GM19463 (cell line): Measurements from ENCODE around the gene RSPH3.
"Not testable (repeated sequence)": the region's sequence is repeated elsewhere in the genome, so short reads cannot be mapped to it uniquely, and the experiment has no call there.

ENCODE experiments used
- ATAC-seq: cut with Tn5 transposase; IDR thresholded peaks from one replicate; pipeline ENCODE4 v1.9.1; 2021; ENCODE audit warnings: mild to moderate bottlenecking, moderate library complexity; ENCODE audit not compliant: unreplicated experiment

The RSPH3 gene, protein sequence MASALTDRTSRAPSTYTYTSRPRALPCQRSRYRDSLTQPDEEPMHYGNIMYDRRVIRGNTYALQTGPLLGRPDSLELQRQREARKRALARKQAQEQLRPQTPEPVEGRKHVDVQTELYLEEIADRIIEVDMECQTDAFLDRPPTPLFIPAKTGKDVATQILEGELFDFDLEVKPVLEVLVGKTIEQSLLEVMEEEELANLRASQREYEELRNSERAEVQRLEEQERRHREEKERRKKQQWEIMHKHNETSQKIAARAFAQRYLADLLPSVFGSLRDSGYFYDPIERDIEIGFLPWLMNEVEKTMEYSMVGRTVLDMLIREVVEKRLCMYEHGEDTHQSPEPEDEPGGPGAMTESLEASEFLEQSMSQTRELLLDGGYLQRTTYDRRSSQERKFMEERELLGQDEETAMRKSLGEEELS

GRCh38 chr6:158999666-159000403 is at the start of gene RSPH3:
Gene RSPH3 (minus strand): TSS chr6:159000202. CDS start chr6:158999550, 652 bp downstream.
- ATAC-seq = peak; percentile 90

DNA sequence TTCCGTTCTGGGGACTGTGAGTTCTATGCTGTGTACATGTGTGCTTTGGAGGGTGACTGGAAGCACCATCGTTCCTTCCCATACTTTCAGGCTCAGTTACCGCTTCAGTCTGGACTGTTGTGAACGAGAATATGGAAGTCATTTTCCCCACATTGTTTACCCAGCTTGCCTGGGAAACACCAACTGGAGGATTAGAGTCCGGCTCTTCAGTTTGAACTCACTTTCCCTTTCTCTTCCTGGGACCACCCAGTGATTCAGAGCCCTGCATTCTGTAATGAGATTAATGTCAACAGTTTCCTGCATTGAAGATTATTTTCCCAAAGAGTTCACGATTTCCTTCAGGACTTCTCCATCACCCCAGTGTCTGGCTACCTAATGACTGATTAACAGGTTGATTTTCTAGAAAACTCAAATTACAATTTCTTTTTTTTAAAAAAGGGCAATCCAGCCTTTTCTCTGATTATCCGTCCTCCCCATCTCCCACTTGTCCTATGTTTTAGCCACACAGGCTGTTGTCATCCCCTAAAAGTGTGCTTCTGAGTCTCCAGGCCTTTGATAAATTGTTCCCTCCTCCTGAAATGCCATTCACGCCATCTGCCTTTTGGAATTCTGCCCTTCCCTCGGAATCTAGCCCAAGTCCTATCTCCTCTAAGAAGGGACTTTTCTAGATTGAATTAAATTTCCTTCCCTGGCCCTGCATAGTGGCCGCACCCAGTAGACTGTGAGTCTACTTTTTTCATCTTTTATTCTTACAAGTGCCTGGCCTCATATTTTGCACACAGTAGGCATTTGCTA is 48.1 kb upstream of the RSPH3 start:
- ATAC-seq = no peak

GRCh38 chr6:159045801-159046200 is 45.8 kb upstream of the RSPH3 start:
- no peak for ATAC-seq

GRCh38 chr6:159044899-159045727 is 45.1 kb upstream of the RSPH3 start, which contains the start of gene TAGAP:
Gene TAGAP (minus strand): TSS chr6:159044991. CDS start chr6:159044146, 845 bp downstream.
- peak; percentile 88 for ATAC-seq

DNA sequence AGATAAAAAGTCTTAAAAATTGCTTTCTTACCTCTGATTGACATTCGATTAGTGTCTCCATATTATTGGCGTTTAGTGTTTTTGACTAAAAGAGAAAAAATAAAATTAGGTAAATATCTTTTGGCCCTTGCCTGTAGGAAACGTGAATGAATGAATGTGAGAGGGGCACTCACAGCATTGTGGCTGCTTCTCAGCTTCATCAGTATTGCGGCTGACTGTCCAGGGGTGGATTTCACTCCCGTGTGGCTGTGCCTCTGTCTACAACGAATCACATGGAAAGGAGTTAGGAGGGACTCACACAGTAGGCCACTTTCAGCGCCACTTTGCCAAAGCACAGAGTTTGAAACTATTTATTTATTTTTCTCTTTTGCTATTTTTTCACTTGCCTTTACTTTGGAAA is 43.9 kb upstream of the RSPH3 start:
- no peak for ATAC-seq

DNA sequence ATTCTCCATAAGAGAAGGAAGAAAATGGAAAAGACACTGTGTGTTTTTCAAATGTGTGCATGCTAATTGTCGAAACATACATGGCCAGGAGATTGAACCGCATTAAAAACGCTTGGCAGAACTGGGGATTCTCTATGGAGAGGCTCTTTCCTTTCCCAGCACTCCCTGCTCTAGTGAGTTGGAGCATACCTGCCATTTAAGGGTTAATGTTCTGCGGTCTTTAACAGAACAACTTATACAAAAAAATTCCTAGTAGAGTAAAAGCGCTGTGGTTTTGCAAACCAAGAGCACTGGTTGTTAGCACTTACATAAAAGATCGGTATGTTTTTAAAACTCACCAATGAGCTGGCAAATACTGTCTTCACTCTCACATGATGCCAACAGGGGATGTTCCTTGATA is 43.2 kb upstream of the RSPH3 start:
- no peak for ATAC-seq

DNA sequence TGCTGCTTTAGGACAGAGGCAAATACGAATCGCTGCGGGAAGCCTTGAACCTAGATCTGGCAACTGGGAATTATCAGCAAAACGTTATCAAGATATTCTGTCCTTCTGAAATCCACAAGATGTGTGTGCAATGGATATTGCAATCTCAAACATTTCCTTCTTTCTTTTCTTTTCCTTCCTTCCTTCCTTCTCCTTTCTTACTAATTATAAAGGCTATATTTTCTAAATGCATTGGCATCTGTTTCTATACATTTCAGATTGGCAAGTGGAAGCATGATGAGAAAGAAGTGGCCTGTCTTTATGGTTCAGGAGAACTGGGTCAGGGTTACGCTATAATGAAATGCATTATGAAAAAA is 42.8 kb upstream of the RSPH3 start:
- no peak for ATAC-seq

GRCh38 chr6:159042003-159042825 is 42.2 kb upstream of the RSPH3 start:
- peak; percentile 28 for ATAC-seq

DNA sequence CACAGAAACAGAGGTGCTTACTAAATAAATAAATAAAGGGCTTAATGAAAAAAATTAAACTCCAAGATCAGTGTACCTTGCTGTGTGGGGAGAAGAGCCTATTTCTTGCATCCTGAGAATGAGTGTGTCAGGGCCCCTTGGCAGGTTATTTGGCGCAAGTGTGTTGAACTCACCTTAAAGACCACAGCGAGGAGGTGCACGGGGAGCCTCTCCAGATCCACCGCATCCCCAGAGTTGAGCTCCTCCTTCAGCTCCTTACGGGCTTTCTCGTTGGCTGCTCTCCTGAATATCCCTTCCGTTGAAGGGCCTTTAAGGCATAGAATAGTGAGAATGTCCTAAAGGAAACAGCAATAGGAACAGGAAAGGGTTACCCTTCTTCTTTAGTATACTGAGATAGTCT is 41.2 kb upstream of the RSPH3 start:
- ATAC-seq = no peak

GRCh38 chr6:159039885-159040258 is 39.9 kb upstream of the RSPH3 start:
- ATAC-seq = no peak

DNA sequence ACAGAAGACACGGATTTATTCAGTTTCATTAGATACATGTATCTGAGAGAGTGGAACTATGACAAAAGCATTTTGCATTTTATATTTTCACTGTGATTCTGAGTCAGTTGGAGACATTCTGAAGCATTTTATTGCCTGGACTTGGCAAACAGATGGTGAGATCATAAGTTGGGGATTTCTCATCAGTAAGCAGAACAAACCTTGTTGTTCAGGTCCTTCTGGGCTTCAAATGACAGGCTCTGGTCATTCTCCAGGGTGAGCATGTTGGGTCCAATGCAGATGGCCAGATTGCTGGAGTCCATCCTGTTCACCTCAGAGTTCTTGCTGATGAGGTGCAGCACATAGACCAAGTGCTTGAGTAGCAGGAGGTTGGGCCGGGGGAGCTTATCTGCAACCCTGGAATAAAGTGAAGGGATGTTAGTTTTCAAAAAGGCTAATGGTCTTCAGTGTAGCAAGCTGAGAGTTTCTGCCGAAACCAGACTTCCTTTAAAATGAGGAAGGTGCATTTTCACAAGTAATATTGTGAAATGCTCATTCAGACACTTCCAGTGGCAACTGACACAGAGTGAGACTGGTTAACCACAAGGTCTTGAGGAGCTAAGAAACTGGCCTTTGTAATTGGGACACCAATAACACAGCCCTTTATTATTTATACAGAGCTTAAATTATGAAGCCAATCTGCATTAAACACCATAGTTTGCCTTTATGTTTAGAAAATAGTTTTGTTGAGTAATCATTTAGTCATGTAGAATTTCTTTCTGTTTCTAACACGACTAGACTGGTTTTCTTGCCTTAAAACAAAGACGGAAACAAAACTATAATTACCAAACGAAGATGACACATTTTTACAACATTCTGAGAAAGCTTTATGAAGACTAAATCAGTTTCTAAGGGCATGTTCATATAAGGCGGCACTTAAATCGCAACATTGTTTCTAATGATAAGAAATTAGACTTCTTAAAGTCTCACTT is 39.2 kb upstream of the RSPH3 start:
- ATAC-seq = peak; percentile 77

DNA sequence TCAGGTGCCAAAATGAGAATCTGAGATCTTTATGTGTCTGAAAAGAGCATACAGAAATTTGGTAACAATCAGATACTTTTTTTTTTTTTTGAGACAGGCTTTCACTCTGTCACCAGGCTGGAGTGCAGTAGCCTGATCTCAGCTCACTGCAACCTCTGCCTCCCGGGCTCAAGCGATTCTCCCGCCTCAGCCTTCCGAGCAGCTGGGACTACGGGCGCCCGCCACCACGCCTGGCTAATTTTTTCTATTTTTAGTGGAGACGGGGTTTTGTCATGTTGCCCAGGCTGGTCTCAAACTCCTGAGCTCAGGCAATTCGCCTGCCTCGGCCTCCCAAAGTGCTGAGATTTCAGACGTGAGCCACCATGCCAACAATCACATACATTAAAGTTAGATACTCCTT is 38.3 kb upstream of the RSPH3 start:
- ATAC-seq = not testable (repeated sequence)

DNA sequence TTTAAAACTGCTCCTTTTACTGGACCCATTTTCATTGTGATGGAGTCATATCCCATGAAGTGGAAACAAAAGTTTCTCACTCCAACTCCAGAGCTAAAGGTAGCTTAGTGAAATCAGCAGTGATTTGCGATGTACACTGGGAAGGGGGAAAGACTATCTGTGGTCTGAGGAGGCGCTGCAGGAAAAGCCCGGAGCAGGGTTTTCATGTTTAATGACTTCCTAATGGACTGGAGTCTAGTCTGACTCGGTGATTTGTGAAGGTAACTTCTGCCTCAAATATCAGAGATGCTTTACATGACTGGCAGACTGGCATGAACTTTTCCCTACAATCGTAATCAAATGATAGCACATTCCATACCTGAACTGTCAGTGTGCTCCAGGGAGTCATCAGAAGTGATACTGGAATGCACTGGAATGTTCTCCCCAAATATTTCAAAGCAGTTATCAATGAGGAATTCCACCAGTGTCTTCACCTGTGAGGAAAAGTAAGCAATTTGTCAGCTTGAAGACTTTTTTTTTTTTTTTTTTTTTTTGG is 37.8 kb upstream of the RSPH3 start:
- ATAC-seq = no peak

GRCh38 chr6:159036673-159037072 is 36.7 kb upstream of the RSPH3 start:
- no peak for ATAC-seq

DNA sequence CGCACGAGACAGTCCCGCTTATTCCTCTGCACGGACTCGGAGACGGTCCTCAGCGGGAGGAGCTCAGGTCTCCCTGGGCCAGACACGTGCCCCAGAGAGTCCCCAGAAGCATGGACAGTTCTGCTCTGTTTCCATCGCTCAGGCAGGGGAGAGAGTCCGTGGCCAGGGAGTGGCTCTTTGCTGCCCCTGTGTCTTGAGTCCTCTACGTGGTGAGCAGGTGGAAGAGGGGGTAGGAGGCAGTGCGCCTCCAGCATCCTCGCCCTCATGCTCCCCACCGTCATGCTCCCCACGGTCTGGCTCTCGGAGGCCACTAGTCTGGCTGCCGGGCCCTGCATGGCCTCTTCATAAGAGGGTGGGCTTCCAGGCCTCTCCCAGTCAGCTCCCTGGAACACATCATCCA is 35.9 kb upstream of the RSPH3 start:
- ATAC-seq = no peak

- ATAC-seq = peak; percentile 80
These were observed 33.4 kb upstream of the RSPH3 start for GRCh38 chr6:159033160-159034049.

DNA sequence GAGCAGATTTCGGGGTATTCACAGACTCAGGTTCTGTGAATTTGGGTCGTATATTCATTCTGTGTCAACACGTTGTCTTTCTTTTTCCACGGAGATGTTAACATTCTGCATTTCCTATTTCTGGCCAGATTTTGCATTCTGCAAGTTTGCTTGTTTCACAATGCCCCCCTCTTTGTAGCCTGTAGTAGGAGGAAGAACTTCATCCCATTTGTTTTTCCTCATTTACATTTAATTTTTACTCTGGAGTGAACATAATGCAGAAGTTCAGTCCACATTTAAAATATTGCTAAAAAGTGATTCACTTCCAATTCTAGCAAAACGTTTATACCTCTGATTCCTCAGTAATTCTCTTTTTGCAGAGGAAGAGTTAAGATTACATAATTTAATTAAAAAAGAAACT is 31.8 kb upstream of the RSPH3 start:
- ATAC-seq = no peak
